T-helper 2 cell (primary cell): ENCODE measurements around the gene ANKRD13C.

ENCODE experiments used
- DNase-seq, 5 experiments: peaks; one replicate each; pipeline versions ENCODE4 v3.0.0 to v3.0.0-alpha.2; 2012 to 2022

Gene ANKRD13C

DNA sequence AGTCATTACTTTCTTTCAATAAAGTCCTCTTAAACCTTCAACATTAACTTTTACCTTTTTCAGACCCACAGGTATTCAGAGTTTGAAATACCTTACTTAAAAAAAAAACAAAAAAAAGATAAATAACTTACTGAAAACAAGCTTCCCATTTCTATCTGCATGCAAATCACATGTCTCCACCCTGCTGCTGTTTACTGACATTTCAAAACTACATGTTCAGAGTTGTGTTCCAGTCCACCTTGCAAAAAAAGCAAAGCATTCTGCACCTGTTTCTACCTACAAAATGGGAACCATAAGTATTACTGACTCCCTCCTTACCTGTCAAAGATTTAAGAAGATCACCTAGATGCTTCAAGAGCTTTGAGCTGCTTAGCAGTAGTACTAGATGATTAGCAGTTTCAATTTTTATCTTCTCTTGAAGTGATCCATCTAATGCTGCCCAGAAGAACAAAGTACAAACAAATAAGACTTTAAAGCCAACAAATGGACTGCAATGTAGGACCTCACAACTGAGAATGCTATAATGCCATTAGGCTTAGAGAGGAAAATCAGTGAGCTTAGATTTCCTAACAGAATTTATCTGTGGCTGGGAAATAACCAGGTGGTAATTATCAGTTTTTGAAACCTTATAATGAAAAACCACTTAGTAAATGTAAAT, 61.2 kb downstream of the ANKRD13C start:
- no peak for DNase-seq

DNA sequence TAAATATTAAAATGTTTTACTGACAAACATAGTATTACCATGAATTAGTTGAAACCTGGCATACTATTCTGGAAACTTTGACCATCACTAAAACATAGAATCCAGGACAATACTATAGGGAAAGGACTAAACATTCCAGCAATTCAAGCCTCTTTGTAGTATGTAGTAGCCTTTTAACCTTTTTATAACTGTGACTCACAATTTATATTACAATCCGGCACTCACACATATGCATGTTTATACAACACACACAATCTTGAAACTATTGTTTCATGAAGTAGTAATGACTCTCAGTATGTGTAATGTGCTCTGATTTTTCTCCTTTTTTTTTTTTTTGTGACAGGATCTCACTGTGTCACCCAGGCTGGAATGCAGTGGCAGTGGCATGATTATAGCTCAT, 64.3 kb downstream of the ANKRD13C start:
- DNase-seq: no peak

- no peak for DNase-seq
Measured at GRCh38 chr1:70288166-70288565, 66.4 kb downstream of the ANKRD13C start.

DNA sequence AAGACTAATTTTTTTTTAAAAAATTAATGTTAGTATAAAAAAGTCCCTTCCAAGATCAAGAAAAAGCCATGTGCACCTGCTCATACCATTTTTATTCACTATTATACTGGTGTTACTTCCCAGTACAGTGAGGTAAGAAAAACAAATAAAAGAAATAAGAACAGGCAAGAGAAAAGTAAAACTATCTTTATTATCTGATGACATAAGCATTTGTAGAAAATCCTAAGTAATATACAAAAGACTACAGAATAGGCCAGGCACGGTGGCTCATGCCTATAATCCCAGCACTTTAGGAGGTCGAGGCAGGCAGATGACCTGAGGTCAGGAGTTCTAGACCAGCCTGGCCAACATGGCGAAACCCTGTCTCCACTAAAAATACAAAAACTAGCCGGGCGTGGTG, 68.1 kb downstream of the ANKRD13C start:
- no peak for DNase-seq

- DNase-seq: no peak
Measured at GRCh38 chr1:70284366-70284765, 70.2 kb downstream of the ANKRD13C start.

DNA sequence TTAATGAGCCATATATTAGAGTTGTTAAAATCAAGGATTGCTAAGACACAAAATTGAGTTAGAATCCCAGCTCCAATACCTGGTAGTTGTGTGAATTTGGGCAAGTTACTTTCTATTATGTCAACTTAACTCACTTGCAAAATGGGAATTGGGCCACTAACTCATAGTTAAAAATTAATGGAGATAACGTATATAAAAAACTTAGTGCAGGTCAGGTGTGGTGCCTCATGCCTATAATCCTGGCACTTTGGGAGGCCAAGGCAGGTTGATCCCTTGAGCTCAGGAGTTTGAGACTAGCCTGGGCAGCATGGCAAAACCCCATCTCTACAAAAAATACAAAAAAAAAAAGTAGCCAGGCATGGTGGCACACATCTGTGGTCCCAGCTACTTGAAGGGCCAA, 75.8 kb downstream of the ANKRD13C start:
- DNase-seq: no peak

DNA sequence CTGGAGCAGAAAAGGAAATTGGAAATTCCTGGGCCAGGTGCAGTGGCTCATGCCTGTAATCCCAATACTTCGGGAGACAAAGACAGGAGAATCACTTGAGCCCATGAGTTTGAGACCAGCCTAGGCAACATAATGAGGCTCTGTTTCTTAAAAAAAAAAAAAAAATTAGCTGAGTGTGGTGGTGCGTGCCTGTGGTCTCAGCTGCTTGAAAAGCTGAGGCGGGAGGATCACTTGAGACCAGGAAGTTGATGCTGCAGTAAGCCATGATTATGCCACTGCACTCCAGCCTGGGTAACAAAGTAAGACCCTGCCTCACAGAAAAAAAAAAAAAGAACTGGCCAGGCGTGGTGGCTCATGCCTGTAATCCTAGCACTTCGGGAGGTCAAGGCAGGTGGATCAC, 76.6 kb downstream of the ANKRD13C start:
- peak in 1 of 5 experiments; percentile 30 for DNase-seq

DNA sequence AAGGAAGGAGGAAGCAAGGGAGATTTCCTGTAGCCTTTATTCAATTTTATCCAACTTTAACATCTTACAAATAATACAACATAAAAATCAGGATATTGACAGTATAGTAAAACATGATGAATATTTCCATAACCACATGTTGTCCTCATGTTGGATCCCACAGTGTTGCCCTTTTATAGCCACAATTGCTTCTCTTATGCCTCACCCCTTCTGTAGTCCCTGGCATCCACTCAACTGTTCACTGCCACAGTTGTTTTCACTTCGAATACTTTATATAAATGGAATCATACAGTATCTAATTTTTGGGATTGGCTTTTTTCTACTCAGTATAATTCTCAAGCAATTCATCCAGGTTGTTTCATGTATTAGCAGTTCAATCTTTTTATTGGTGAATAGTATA, 88.6 kb downstream of the ANKRD13C start:
- no peak for DNase-seq

DNA sequence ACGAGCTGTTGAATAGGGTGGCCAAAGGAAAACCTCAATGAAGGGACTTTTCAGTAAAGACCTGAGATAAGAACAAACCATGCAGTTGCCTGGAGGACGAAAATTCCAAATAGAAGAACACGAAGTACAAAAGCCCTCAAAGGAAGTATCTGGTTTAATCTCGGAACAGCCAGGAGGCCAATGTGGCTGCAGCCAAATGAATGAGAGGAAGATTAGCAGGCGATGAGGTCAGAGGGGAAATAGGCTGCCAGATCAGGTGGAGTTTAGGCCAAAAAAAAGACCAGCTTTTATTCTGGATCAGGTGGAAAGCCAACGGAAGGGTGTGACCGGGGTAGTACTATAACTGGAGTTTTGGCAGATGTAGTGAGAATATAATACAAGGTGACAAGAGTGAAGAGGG, 89.7 kb downstream of the ANKRD13C start:
- no peak for DNase-seq

- no peak for DNase-seq
Measured at GRCh38 chr1:70256664-70257063, 97.9 kb downstream of the ANKRD13C start.

DNA sequence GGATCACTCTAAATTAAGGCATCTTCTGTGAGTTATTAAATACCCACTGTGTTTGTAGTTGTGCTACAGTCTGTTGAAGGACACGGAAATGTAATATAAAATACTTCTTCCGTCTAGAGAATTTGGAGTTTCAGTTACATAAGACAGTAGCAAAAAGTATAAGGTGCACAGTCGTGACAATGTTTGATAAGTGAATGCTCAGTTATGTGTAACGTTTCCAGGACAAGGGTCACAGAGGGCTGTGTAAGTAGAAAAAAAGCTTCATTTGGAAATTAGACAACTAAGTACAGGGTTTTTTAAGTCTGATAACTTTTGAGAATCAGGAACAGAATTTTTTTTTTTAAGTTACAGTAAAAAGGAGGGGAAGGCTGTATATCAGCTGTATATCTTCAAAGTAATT, 105.8 kb downstream of the ANKRD13C start:
- no peak for DNase-seq

- peak in 1 of 5 experiments; percentile 53 for DNase-seq
Measured at GRCh38 chr1:70247768-70248167, 106.8 kb downstream of the ANKRD13C start.

GRCh38 chr1:70247122-70247521, 107.4 kb downstream of the ANKRD13C start:
- DNase-seq: no peak

- no peak for DNase-seq
Measured at GRCh38 chr1:70239940-70240339, 114.6 kb downstream of the ANKRD13C start.

- DNase-seq: no peak
Measured at GRCh38 chr1:70234733-70235132, 119.8 kb downstream of the ANKRD13C start.

GRCh38 chr1:70231475-70231874, 123.0 kb downstream of the ANKRD13C start:
- no peak for DNase-seq

DNA sequence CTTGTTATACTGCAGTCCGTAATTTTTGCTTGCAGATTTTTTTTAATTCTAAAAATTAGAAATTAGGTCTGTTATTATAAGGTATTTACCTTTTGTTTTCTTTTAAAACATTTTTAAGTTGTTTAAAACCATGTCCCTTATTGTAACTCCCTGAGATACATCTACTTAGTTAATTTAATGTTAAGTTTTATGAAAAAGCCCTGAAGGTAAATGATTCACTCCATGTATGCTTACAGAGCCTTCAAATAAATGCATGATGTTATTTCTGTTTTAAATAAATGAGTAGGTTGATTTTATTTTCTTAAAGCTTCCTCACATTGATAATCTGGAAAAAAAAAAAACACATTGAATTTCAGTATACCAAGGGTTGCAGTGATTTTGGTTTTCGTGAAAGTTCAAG, 125.9 kb downstream of the ANKRD13C start:
- no peak for DNase-seq

GRCh38 chr1:70227439-70227838, 127.1 kb downstream of the ANKRD13C start:
- peak in 1 of 5 experiments; percentile 42 for DNase-seq

DNA sequence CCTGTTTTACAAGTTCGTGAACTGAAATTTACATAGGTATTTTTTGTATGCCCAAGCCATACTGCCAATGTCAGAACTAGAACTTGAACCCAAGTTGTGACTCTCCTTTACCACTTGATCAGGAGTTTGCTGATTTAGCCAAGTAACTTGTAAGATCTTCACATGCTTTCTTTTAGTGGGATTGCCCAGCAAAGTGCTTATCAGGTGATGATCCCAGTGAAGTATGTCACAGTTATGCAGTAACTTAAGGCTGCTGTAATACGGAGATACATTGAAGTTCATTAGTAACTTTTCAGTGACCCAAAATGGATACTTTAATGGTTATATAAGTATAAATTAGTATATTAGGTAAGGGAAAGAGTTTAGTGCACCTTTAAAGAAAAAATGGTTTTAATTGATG, 129.6 kb downstream of the ANKRD13C start:
- no peak for DNase-seq

GRCh38 chr1:70222716-70223235, 131.7 kb downstream of the ANKRD13C start:
- DNase-seq: no peak

- peak; percentile 91 to 98 (median 96) for DNase-seq
Measured at GRCh38 chr1:70221238-70222121, 133.0 kb downstream of the ANKRD13C start, which contains the start of gene SRSF11. Gene SRSF11, plus strand, starts transcription at chr1:70221380. Its CDS starts 257 bp downstream, at chr1:70221637.

- no peak for DNase-seq
Measured at GRCh38 chr1:70220517-70221237, 133.8 kb downstream of the ANKRD13C start.

- no peak for DNase-seq
Measured at GRCh38 chr1:70220015-70220414, 134.5 kb downstream of the ANKRD13C start.
